ENCODE results near the gene PALD1. TPM values are rescaled to one million over a fixed set of nuclear protein-coding genes. Genes with fewer than 3 reads are reported as not detected.

Gene PALD1
- polyA plus RNA-seq, 1 donor, result 10.1 TPM

GRCh38 chr10:70456164-70456563, 22.4 kb upstream of the PALD1 start:
- no peak for DNase-seq

- DNase-seq, result no peak
These were observed 20.7 kb upstream of the PALD1 start for GRCh38 chr10:70457759-70458305.

DNA sequence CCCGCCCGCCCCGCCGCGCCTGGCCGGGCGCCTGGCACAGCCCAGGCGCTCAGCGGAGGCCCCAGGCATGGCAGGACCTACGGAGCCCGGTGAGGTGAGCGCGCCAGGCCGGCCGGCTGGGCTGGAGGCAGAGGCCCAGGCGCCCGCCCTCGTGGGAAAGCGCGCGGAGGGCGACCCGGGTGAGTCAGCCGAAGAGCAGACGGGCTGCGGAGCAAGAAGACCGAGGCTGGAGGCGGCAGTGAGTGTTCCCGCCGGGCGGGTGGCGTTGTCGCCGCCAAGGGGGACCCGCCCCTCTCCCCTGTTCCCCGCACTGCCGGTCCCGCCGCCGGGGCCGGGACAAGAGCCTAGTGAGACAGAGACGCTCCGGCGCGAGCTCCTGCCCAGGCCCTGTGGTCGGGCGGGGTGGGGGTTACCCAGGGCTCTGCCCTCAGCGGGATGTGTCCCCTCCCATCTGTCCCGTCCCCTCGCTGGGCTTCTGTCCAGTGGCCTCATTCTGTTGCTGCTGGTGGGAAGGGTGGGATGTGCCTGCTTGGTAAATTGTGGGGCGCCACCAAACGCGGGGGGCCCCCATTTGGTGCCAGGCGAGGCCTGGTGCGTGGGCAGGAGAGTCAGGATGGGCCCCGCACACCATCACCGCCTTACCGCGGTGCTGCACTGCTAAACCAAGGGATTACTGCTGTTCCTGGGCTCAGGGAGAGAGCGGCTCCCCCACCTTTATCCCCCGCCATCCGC, 20.1 kb upstream of the PALD1 start:
- no peak for DNase-seq

DNA sequence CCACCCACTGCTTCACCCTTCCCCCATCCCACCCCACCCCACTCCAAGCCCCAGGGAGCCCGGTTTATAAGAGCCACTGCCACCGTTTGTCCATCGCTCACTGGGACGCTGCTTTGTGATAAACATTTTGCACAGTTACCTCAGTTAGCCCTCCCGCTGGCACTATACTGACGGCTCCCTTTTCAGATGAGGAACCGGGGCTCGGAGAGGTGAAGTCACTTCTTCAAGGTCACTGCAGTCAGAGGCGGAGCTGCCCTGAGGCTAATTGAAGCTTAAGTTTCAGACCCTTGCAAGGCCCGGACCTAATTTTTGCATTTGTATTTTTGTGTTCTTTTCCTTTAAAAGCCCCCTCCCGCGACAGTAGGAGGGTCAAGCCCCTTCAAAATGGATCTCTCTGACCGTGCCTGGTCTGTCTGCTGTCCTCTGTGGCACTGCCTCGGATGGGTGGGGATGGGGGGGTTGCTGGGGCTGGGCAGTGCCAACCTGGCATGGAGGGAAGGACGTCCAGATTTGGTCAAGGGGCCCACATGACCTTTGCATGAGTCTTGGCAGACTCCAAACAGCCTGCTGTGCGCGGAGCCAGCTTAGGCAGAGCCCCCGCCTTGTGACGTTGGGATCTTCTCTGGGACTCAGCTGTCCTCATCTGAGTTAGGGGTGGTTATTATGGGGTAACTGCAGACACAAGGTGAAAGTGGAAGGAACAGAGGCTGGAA, 19.4 kb upstream of the PALD1 start:
- no peak for DNase-seq

GRCh38 chr10:70459774-70460490, 18.6 kb upstream of the PALD1 start:
- no peak for DNase-seq

- DNase-seq, result no peak
These were observed 16.9 kb upstream of the PALD1 start for GRCh38 chr10:70461397-70462348.

DNA sequence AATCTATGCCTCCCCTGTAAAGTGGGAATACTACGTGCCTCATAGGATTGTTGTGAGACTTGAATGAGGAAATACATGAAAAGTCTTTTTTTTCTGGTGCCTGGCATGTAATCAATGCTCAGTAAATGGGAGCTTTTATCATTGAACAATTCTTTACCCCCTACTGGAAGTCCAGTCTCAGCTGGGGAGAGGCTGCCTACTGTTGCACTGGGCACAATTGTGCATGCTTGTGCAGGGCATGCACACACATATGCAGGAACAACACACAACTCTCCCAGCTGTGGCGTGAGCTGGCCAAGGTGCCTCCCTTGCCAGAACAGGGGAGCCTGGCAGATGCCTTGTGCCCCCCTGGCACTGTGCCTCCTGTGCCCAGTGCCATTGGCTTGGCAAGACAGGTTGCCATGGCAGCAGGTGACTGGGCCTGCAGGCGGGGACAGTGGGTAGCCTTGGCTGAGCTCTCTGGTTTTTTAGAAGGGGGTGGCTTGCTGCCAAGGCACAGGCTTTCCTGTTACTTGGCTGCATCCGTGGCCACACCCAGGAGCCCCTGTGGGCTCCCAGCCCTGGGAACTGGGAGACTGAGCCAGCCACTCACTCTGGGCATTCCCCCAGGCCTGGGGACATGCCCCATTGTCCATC, 16.1 kb upstream of the PALD1 start:
- no peak for DNase-seq

DNA sequence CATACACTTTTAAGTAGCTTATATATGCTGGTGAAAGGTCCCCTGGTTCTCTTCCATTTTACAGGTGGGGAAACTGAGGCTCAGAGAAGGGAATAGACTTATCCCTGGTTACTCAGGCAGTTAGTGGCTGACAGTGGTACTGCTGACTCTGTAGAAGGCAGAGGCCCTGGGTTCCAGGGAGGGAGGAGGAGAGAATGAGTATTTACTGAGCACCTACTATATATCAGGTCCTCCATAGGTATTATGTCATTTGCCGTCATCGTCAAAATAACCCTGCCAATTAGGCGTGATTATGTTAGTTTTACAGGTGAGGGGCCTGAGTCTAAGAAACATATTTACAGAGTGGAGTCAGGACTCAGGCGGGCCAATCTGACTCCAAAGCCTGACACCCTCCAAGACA, 13.3 kb upstream of the PALD1 start:
- no peak for DNase-seq

DNA sequence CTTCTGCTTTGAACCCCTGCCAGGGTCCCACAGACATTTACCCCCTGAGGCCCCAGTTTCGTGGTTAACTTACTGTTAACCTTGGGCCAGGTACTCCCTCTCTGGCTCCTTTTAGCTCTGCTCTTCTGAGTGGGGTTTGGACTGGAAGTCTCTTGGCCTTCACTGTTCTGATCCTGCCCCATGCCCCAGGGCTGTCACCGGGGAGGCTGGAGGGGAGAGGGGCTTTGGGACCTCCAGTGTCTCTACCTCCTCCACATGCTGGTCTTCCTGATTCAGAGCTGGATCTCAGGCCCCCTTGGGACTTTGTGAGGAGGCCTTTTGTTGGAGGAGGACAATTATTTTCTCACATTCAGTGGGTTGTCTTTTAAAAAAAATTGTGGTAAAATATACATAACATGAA, 12.7 kb upstream of the PALD1 start:
- DNase-seq, result no peak

DNA sequence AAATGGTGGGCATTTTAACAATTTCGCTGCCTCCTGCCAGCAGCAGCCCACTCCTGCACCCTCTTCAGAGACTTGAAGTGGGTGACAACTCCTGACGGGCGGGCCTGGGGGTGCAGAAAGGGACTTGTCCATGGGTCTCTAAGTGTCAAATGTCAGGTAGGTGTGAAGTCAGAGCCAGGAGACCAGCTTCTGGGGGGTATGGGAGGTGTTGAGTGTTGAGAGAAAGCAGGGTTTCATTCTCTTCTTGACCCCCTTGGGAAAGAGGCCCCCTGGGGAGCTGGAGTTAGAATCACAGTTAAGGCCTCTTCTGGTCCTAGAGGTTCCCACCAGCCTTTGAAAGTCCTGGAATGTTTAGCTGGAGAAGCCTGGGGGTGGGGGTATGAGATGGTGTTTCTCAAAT, 11.6 kb upstream of the PALD1 start:
- DNase-seq, result no peak

GRCh38 chr10:70472799-70473454, 5.6 kb upstream of the PALD1 start:
- DNase-seq, result no peak

GRCh38 chr10:70474780-70475179, 3.8 kb upstream of the PALD1 start:
- DNase-seq, result no peak

- DNase-seq, result no peak
These were observed 2.9 kb upstream of the PALD1 start for GRCh38 chr10:70475661-70476060.

GRCh38 chr10:70476249-70477035, 2.1 kb upstream of the PALD1 start:
- no peak for DNase-seq

DNA sequence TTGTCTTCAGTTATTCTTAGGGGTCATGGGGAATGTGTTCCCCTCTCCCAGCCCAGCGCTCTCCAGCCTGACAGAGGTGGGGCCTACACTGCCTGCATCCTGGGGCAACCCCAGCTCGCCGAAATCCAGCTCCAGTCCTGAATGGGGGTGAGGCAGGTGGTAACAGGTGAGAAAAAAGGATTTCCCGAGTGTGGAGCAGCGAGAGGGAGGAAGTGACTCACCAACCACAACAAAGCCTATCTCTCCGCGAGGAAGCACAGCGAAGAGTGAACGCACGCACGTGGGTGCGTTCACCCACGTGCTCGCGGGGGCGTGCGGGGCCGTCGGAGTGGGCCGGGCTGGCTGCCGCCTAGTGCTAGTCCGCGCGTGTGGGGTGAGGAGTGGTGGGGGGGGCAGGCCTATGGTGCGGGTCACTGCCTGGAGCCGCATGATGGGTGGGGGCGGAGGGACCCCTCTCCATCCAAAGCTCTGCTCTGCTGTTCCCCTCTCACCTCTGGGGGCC, 855 bp upstream of the PALD1 start:
- DNase-seq, result no peak

- DNase-seq, result no peak
These were observed 606 bp downstream of the PALD1 start for GRCh38 chr10:70479165-70479581.

DNA sequence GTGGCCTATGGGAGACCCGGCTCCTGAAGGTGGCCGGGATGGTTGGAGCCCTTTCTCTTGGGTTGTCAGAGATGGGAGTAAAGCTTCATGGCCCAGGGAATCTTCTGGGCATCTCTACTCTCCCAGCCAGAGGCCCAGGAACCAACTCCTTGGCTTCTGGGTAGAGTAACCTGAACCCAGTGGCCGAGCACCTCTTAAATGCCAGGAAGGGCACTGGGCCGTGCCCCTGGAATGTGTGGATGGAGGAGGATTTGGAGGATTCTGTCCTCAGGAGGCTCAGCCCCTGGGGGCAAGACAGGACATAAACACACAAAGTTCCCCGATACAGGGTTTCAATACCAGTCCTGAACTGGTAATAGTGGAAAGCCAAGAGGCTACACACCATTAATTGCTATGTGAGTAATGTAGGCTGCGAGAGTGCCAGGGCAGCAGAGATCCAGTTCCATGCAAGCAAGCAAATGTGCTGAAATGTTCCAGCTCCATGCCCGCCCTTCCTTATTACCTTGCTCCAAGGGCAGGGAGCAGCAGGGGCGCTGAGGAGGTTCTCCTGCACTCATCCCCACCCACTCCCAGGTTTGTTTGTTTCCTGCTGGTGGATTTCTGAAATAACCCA, 1.2 kb downstream of the PALD1 start:
- DNase-seq, result no peak

DNA sequence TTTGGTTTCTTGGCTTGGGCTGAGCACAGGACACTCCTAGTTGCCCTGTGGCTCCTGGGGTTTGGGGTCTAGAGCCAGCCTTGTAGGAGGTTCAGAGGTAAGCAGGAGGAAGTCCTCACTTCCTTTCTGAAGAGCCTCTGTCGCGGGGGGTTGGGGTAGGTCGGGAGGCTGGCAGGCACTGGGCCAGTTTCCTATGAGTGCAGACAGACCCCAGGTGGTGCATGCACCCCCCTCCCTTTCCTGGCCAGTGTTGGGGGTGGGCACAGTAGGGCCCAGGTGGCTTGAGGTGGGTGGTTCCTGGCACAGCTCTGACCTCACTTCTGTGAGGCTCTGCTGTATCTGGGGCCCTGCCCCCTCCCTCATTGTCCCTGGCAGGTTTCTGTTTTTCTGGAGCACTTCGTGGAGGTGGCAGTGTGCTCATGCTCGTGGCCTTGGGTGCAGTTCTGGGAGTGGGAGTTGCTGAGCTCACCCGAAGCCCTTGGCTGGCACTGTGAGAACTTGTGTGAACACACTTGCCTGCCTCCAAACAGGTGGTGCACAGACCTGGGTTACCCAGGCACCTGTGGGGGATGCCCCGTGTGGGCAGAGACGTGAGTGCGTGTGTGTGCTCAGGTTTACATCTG, 1.8 kb downstream of the PALD1 start:
- no peak for DNase-seq

- DNase-seq, result no peak
These were observed 2.5 kb downstream of the PALD1 start for GRCh38 chr10:70481105-70481504.
